HG02759 (cell line): ENCODE results near the gene SLC35F4.

Experiments used
- ATAC-seq: cut with Tn5 transposase; IDR thresholded peaks from one replicate; pipeline ENCODE4 v1.9.1; 2021; ENCODE audit warnings: mild to moderate bottlenecking, moderate library complexity; ENCODE audit not compliant: unreplicated experiment

The SLC35F4 gene

GRCh38 chr14:57641776-57642175 is 224.1 kb downstream of the SLC35F4 start:
- ATAC-seq, result no peak

GRCh38 chr14:57640036-57640435 is 225.9 kb downstream of the SLC35F4 start:
- ATAC-seq, result no peak

- ATAC-seq, result no peak
Measured at GRCh38 chr14:57637901-57638300, 228.0 kb downstream of the SLC35F4 start.

GRCh38 chr14:57634335-57634734 is 231.6 kb downstream of the SLC35F4 start:
- ATAC-seq, result no peak

GRCh38 chr14:57632649-57633048 is 233.2 kb downstream of the SLC35F4 start:
- no peak for ATAC-seq

- no peak for ATAC-seq
Measured at GRCh38 chr14:57617510-57617909, 248.4 kb downstream of the SLC35F4 start.

- no peak for ATAC-seq
Measured at GRCh38 chr14:57612946-57613345, 252.9 kb downstream of the SLC35F4 start.

GRCh38 chr14:57611555-57612075 is 254.3 kb downstream of the SLC35F4 start:
- no peak for ATAC-seq

- ATAC-seq, result no peak
Measured at GRCh38 chr14:57610631-57611030, 255.3 kb downstream of the SLC35F4 start.

GRCh38 chr14:57609192-57610075 is 256.5 kb downstream of the SLC35F4 start:
- ATAC-seq, result no peak

- ATAC-seq, result no peak
Measured at GRCh38 chr14:57607086-57607485, 258.8 kb downstream of the SLC35F4 start.

GRCh38 chr14:57583396-57583795 is 282.5 kb downstream of the SLC35F4 start:
- ATAC-seq, result no peak

GRCh38 chr14:57582746-57583145 is 283.1 kb downstream of the SLC35F4 start:
- ATAC-seq, result no peak

- no peak for ATAC-seq
Measured at GRCh38 chr14:57578801-57579200, 287.1 kb downstream of the SLC35F4 start.

GRCh38 chr14:57576498-57576897 is 289.4 kb downstream of the SLC35F4 start:
- ATAC-seq, result no peak

- no peak for ATAC-seq
Measured at GRCh38 chr14:57575482-57575881, 290.4 kb downstream of the SLC35F4 start.

GRCh38 chr14:57574617-57575288 is 291.1 kb downstream of the SLC35F4 start:
- no peak for ATAC-seq

- ATAC-seq, result no peak
Measured at GRCh38 chr14:57573173-57573572, 292.7 kb downstream of the SLC35F4 start.

- ATAC-seq, result no peak
Measured at GRCh38 chr14:57568554-57568953, 297.3 kb downstream of the SLC35F4 start.

GRCh38 chr14:57567220-57567619 is 298.7 kb downstream of the SLC35F4 start:
- no peak for ATAC-seq

- peak; percentile 89 for ATAC-seq
Measured at GRCh38 chr14:57560681-57561080, 305.2 kb downstream of the SLC35F4 start.

- ATAC-seq, result no peak
Measured at GRCh38 chr14:57559576-57559975, 306.3 kb downstream of the SLC35F4 start.
